SK-N-SH (cell line): ENCODE results near the gene PLAAT1. TPM values are rescaled to one million over a fixed set of nuclear protein-coding genes. Genes with fewer than 3 reads are reported as not detected.

Experiments
- CTCF ChIA-PET: fragments of 300-600, 350-600 bp; formaldehyde crosslinking; extraction: SDS; loops from one replicate; lab custom pipeline; 2021; lab: Yijun Ruan, JAX
- POLR2A ChIA-PET: fragments of 350-600 bp; sonication (Branson Sonifier 250); formaldehyde crosslinking; extraction: SDS; loops from one replicate; lab custom pipeline; 2020; ENCODE audit warnings: antibody characterized with exemption, inconsistent platforms; lab: Yijun Ruan, JAX
- DNase-seq: peaks from one replicate; pipeline ENCODE4 v3.0.0; 2012
- H2AFZ ChIP-seq: fragments of 200-600 bp; sonication (generic); 2 replicates; pipeline ENCODE4 v1.8.1; 2016; ENCODE audit warnings: antibody characterized with exemption, mild to moderate bottlenecking, low read depth
- H3F3A ChIP-seq: fragments of 200-600 bp; sonication (generic); replicated peaks from 2 replicates; pipeline ENCODE3; 2016; ENCODE audit warnings: antibody characterized with exemption, mild to moderate bottlenecking; ENCODE audit not compliant: insufficient read depth
- H3K27ac ChIP-seq, 2 experiments: fragments of 200-500 bp in 1 of 2; fragments of 200-600 bp in 1 of 2; sonication (Bioruptor generic) in 1 of 2; sonication (generic), shearing (Covaris generic) in 1 of 2; 2 replicates each; pipeline versions ENCODE4 v1.5.1 to v1.6.1; 2014 to 2016; ENCODE audit warnings: low read depth in 2 of 2, inconsistent platforms in 1 of 2, low read length in 1 of 2, mild to moderate bottlenecking in 1 of 2, mixed read lengths in 1 of 2
- H3K27me3 ChIP-seq: fragments of 200-600 bp; sonication (generic), shearing (Covaris generic); 2 replicates; pipeline ENCODE4 v1.6.1; 2016; ENCODE audit warnings: mixed run types; ENCODE audit not compliant: insufficient read depth
- H3K36me3 ChIP-seq, 2 experiments: fragments of 200-500 bp in 1 of 2; fragments of 200-600 bp in 1 of 2; sonication (Bioruptor generic) in 1 of 2; sonication (generic) in 1 of 2; replicated peaks in 1 of 2; 2 replicates each; pipeline versions ENCODE3 to v1.5.1; 2014 to 2016; ENCODE audit warnings: low read length in 1 of 2, mild to moderate bottlenecking in 1 of 2; ENCODE audit not compliant: insufficient read depth in 2 of 2, control insufficient read depth in 1 of 2
- H3K4me1 ChIP-seq, 2 experiments: fragments of 200-500 bp in 1 of 2; fragments of 200-600 bp in 1 of 2; sonication (Bioruptor generic) in 1 of 2; sonication (generic), shearing (Covaris generic) in 1 of 2; 2 replicates each; pipeline versions ENCODE4 v1.5.1 to v1.6.1; 2014 to 2016; ENCODE audit warnings: low read depth in 1 of 2, low read length in 1 of 2, mixed run types in 1 of 2; ENCODE audit not compliant: insufficient read depth in 2 of 2, control insufficient read depth in 1 of 2
- H3K4me2 ChIP-seq: fragments of 200-600 bp; sonication (generic), shearing (Covaris generic); 2 replicates; pipeline ENCODE4 v1.6.1; 2017; ENCODE audit warnings: mixed run types
- H3K4me3 ChIP-seq, 2 experiments: fragments of 200-500 bp in 1 of 2; fragments of 200-600 bp in 1 of 2; sonication (Bioruptor generic) in 1 of 2; sonication (generic), shearing (Covaris generic) in 1 of 2; 2 replicates each; pipeline versions ENCODE4 v1.5.1 to v1.8.1; 2014 to 2016; ENCODE audit warnings: low read depth in 2 of 2, inconsistent platforms in 1 of 2, low read length in 1 of 2, mild to moderate bottlenecking in 1 of 2, mixed read lengths in 1 of 2, moderate library complexity in 1 of 2
- H3K79me2 ChIP-seq: fragments of 200-600 bp; sonication (generic); 2 replicates; pipeline ENCODE4 v1.8.1; 2017; ENCODE audit warnings: mild to moderate bottlenecking; ENCODE audit not compliant: insufficient read depth
- H3K9ac ChIP-seq: fragments of 200-600 bp; sonication (generic); 2 replicates; pipeline ENCODE4 v1.6.1; 2017; ENCODE audit warnings: mixed run types
- H3K9me2 ChIP-seq: fragments of 200-600 bp; sonication (generic); 2 replicates; pipeline ENCODE4 v1.6.1; 2017; ENCODE audit warnings: mixed run types
- H3K9me3 ChIP-seq: fragments of 200-600 bp; sonication (generic); 2 replicates; pipeline ENCODE4 v1.6.1; 2017; ENCODE audit warnings: mixed run types, mild to moderate bottlenecking, moderate library complexity
- H4K20me1 ChIP-seq: fragments of 200-600 bp; sonication (generic); 2 replicates; pipeline ENCODE4 v1.6.1; 2017; ENCODE audit warnings: mild to moderate bottlenecking, mixed run types; ENCODE audit not compliant: insufficient read depth
- ELF1 ChIP-seq: IDR thresholded peaks from 2 replicates; pipeline ENCODE4 v1.4.0; 2012
- EZH2phosphoT487 ChIP-seq: fragments of 200-600 bp; sonication (generic); IDR thresholded peaks from 2 replicates; pipeline ENCODE4 v1.6.1; 2017; ENCODE audit warnings: low read depth, mixed run types, mild to moderate bottlenecking, antibody characterized with exemption, moderate library complexity, borderline replicate concordance
- FOSL2 ChIP-seq: IDR thresholded peaks from 2 replicates; pipeline ENCODE4 v1.4.0; 2012; ENCODE audit warnings: low read depth, mild to moderate bottlenecking, moderate library complexity, borderline replicate concordance
- GABPA ChIP-seq: IDR thresholded peaks from 2 replicates; pipeline ENCODE4 v1.4.0; 2012; ENCODE audit warnings: low read depth, mild to moderate bottlenecking
- GATA2 ChIP-seq: sonication (generic); formaldehyde crosslinking; IDR thresholded peaks from 2 replicates; pipeline ENCODE4 v1.5.0; 2020; ENCODE audit warnings: mild to moderate bottlenecking, missing genetic modification reagents
- JUND ChIP-seq: IDR thresholded peaks from 2 replicates; pipeline ENCODE4 v1.4.0; 2012
- MXI1 ChIP-seq: IDR thresholded peaks from 2 replicates; pipeline ENCODE4 v1.6.1; 2012; ENCODE audit warnings: mild to moderate bottlenecking, low read depth, low read length, improper control_type of control experiment
- NRF1 ChIP-seq: IDR thresholded peaks from 2 replicates; pipeline ENCODE4 v1.6.1; 2012; ENCODE audit warnings: low read depth, mild to moderate bottlenecking, low read length
- RFX5 ChIP-seq: IDR thresholded peaks from 2 replicates; pipeline ENCODE4 v1.6.1; 2012; ENCODE audit warnings: mild to moderate bottlenecking, improper control_type of control experiment, low read length
- SIN3A ChIP-seq: IDR thresholded peaks from 2 replicates; pipeline ENCODE4 v1.6.1; 2012; ENCODE audit warnings: low read depth, mild to moderate bottlenecking, low read length, moderate library complexity, borderline replicate concordance
- TAF1 ChIP-seq: IDR thresholded peaks from 2 replicates; pipeline ENCODE4 v1.6.1; 2012; ENCODE audit warnings: low read depth, mild to moderate bottlenecking, low read length, moderate library complexity, borderline replicate concordance
- TCF12 ChIP-seq: IDR thresholded peaks from 2 replicates; pipeline ENCODE4 v1.4.0; 2012
- TEAD4 ChIP-seq: IDR thresholded peaks from 2 replicates; pipeline ENCODE4 v1.4.0; 2012; ENCODE audit warnings: mild to moderate bottlenecking, borderline replicate concordance; ENCODE audit not compliant: insufficient read depth
- WGBS: methylation state at CpG from one replicate; pipeline ENCODE4 v1.1.6; 2017; ENCODE audit warnings: low lambda C conversion rate; 5-methylcytosine and 5-hydroxymethylcytosine counted together
- polyA plus RNA-seq, 3 experiments: library from polyadenylated mRNA; depleted of rRNA; stranded (reverse); fragments of >200 nt; gene quantifications; 2 replicates each; pipeline ENCODE4 v1.2.3, GENCODE V29; 2012
- TF ChIP-seq, protein P1 (sequence below): IDR thresholded peaks from 2 replicates; pipeline ENCODE4 v1.4.0; 2012; ENCODE audit warnings: low read depth, borderline replicate concordance
- TF ChIP-seq, protein P2 (sequence below): IDR thresholded peaks from 2 replicates; pipeline ENCODE4; 2012
- TF ChIP-seq, protein P3 (sequence below): IDR thresholded peaks from 2 replicates; pipeline ENCODE4 v1.4.0; 2012; ENCODE audit warnings: low read depth
- TF ChIP-seq, protein P4 (sequence below): fragments of 150-350 bp; IDR thresholded peaks from 2 replicates; pipeline ENCODE4 v1.6.1; 2016; ENCODE audit warnings: mild to moderate bottlenecking, low read depth, low read length
- TF ChIP-seq, protein P5 (sequence below): fragments of 200-600 bp; sonication (generic); IDR thresholded peaks from 2 replicates; pipeline ENCODE4 v1.6.1; 2017; ENCODE audit warnings: antibody characterized with exemption, mild to moderate bottlenecking, moderate library complexity
- TF ChIP-seq, protein P6 (sequence below): IDR thresholded peaks from 2 replicates; pipeline ENCODE4 v1.6.1; 2012; ENCODE audit warnings: mild to moderate bottlenecking, low read depth, low read length, moderate library complexity

Gene PLAAT1
- 1.6 TPM in 2 replicates for polyA plus RNA-seq (2012; rRNA removed)
- polyA plus RNA-seq (2012; cell fraction: cytosol; rRNA removed), result 1.1 and 2.1 TPM in 2 replicates
- 0.75 and 1.3 TPM in 2 replicates for polyA plus RNA-seq (2012; cell fraction: nucleus; rRNA removed)

DNA sequence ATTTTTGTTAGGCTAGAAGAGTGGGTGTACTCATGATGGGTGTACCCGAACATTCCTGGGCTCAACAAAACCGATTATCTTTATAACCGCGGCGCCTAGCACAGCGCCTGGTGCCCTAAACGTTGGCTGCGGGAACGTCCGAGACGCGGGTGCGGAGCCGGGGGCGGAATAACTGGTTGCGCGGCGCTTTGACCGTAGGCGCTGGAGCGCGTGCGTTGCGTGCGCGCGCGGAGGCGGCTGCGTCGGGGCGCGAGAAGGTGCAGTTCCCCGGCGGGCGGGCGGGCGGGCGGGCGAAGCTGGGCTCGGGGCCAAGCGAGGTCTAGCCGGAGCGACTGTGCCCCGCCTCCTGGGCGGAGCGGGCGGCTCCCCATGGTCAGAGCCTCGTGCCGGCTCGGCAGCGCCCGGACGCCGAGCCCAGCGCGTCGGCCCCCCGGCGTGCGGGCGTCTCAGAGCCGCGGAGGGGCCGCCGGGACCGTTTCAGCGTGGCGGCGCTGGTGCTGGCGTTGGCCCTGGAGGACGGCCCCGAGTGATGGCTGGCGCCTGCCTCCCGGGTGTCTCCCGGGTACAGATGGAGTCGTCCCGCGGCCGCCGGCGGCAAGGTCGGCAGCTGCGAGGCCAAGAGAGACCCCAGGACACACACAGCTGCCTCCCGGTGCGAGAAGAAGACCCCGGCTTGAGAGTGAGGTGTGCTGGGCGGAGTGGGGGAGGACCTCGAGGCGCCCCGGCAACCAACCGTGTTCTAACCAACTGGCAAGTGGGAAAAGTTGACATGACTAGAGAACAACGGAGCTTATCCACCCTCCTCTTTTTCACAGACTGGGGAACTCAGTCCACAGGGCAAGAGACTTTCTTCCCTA, at the start of gene PLAAT1:
TSS of gene PLAAT1 (plus strand) at position 373 of the 857 bp plus-strand sequence. CDS start 14,429 bp downstream, outside the sequence.
- Histone ChIP-seq H3K4me3 (peak within 1 kb of the TSS; percentile 47 to 62), H2AFZ (peak within 1 kb of the TSS; percentile 90; the same call in 1 of the 2 replicates), H3K9me2 (no peaks in the 10 kb centered on the region), H3K27ac (peak within 1 kb of the TSS in 1 of 2 experiments; percentile 33; a peak in 2 of 4 replicates), H4K20me1 (no peaks in the 10 kb centered on the region), H3K79me2 (no peaks in the 10 kb centered on the region), H3K4me2 (peak within 1 kb of the TSS; percentile 89), H3F3A (no peaks in the 10 kb centered on the region), H3K4me1 (peaks cover 0 to 7% of the 10 kb centered on the region in 2 experiments; a peak in 1 of 4 replicates), H3K36me3 (no peaks in the 10 kb centered on the region), H3K9me3 (no peaks in the 10 kb centered on the region), H3K9ac (peak within 1 kb of the TSS; percentile 56; the same call in 1 of the 2 replicates), H3K27me3 (no peaks in the 10 kb centered on the region; the same call in 1 of the 2 replicates)
- CTCF ChIA-PET, result interaction anchor here (1.2 kb wide), 1 partner anchor 428 kb away, joined by 3 read pairs; no protein-coding TSS in a partner anchor
- DNase-seq, result peak; percentile 93
- POLR2A ChIA-PET, result no interaction called here
- 3% methylated on average over 6 of the region's 93 CpGs for WGBS
- TF ChIP-seq, protein P1, sequence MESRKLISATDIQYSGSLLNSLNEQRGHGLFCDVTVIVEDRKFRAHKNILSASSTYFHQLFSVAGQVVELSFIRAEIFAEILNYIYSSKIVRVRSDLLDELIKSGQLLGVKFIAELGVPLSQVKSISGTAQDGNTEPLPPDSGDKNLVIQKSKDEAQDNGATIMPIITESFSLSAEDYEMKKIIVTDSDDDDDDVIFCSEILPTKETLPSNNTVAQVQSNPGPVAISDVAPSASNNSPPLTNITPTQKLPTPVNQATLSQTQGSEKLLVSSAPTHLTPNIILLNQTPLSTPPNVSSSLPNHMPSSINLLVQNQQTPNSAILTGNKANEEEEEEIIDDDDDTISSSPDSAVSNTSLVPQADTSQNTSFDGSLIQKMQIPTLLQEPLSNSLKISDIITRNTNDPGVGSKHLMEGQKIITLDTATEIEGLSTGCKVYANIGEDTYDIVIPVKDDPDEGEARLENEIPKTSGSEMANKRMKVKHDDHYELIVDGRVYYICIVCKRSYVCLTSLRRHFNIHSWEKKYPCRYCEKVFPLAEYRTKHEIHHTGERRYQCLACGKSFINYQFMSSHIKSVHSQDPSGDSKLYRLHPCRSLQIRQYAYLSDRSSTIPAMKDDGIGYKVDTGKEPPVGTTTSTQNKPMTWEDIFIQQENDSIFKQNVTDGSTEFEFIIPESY, result no peak
- TF ChIP-seq, protein P2, sequence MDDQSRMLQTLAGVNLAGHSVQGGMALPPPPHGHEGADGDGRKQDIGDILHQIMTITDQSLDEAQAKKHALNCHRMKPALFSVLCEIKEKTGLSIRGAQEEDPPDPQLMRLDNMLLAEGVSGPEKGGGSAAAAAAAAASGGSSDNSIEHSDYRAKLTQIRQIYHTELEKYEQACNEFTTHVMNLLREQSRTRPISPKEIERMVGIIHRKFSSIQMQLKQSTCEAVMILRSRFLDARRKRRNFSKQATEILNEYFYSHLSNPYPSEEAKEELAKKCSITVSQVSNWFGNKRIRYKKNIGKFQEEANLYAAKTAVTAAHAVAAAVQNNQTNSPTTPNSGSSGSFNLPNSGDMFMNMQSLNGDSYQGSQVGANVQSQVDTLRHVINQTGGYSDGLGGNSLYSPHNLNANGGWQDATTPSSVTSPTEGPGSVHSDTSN, result no peak
- TF ChIP-seq ELF1, result no peak
- TF ChIP-seq, protein P3, sequence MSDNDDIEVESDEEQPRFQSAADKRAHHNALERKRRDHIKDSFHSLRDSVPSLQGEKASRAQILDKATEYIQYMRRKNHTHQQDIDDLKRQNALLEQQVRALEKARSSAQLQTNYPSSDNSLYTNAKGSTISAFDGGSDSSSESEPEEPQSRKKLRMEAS, result no peak
- TF ChIP-seq TEAD4, result no peak
- no peak for TF ChIP-seq GATA2 (CRISPR knock-in tag)
- no peak for TF ChIP-seq MXI1
- no peak for TF ChIP-seq SIN3A
- TF ChIP-seq NRF1, result no peak
- TF ChIP-seq, protein P4, sequence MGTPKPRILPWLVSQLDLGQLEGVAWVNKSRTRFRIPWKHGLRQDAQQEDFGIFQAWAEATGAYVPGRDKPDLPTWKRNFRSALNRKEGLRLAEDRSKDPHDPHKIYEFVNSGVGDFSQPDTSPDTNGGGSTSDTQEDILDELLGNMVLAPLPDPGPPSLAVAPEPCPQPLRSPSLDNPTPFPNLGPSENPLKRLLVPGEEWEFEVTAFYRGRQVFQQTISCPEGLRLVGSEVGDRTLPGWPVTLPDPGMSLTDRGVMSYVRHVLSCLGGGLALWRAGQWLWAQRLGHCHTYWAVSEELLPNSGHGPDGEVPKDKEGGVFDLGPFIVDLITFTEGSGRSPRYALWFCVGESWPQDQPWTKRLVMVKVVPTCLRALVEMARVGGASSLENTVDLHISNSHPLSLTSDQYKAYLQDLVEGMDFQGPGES, result no peak
- no peak for TF ChIP-seq RFX5
- no peak for TF ChIP-seq JUND
- no peak for TF ChIP-seq GABPA
- TF ChIP-seq, protein P5, sequence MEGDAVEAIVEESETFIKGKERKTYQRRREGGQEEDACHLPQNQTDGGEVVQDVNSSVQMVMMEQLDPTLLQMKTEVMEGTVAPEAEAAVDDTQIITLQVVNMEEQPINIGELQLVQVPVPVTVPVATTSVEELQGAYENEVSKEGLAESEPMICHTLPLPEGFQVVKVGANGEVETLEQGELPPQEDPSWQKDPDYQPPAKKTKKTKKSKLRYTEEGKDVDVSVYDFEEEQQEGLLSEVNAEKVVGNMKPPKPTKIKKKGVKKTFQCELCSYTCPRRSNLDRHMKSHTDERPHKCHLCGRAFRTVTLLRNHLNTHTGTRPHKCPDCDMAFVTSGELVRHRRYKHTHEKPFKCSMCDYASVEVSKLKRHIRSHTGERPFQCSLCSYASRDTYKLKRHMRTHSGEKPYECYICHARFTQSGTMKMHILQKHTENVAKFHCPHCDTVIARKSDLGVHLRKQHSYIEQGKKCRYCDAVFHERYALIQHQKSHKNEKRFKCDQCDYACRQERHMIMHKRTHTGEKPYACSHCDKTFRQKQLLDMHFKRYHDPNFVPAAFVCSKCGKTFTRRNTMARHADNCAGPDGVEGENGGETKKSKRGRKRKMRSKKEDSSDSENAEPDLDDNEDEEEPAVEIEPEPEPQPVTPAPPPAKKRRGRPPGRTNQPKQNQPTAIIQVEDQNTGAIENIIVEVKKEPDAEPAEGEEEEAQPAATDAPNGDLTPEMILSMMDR, result no peak
- no peak for TF ChIP-seq TAF1
- no peak for TF ChIP-seq EZH2phosphoT487
- TF ChIP-seq TCF12, result no peak
- TF ChIP-seq, protein P6, sequence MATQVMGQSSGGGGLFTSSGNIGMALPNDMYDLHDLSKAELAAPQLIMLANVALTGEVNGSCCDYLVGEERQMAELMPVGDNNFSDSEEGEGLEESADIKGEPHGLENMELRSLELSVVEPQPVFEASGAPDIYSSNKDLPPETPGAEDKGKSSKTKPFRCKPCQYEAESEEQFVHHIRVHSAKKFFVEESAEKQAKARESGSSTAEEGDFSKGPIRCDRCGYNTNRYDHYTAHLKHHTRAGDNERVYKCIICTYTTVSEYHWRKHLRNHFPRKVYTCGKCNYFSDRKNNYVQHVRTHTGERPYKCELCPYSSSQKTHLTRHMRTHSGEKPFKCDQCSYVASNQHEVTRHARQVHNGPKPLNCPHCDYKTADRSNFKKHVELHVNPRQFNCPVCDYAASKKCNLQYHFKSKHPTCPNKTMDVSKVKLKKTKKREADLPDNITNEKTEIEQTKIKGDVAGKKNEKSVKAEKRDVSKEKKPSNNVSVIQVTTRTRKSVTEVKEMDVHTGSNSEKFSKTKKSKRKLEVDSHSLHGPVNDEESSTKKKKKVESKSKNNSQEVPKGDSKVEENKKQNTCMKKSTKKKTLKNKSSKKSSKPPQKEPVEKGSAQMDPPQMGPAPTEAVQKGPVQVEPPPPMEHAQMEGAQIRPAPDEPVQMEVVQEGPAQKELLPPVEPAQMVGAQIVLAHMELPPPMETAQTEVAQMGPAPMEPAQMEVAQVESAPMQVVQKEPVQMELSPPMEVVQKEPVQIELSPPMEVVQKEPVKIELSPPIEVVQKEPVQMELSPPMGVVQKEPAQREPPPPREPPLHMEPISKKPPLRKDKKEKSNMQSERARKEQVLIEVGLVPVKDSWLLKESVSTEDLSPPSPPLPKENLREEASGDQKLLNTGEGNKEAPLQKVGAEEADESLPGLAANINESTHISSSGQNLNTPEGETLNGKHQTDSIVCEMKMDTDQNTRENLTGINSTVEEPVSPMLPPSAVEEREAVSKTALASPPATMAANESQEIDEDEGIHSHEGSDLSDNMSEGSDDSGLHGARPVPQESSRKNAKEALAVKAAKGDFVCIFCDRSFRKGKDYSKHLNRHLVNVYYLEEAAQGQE, result no peak
- TF ChIP-seq FOSL2, result no peak
